ENCODE measurements around the gene FHL2.
A peak's percentile ranks its signal among the peaks of the same experiment; 100 is the strongest.
"Not testable (repeated sequence)": the region's sequence is repeated elsewhere in the genome, so short reads cannot be mapped to it uniquely, and the experiment has no call there.

Gene FHL2

DNA sequence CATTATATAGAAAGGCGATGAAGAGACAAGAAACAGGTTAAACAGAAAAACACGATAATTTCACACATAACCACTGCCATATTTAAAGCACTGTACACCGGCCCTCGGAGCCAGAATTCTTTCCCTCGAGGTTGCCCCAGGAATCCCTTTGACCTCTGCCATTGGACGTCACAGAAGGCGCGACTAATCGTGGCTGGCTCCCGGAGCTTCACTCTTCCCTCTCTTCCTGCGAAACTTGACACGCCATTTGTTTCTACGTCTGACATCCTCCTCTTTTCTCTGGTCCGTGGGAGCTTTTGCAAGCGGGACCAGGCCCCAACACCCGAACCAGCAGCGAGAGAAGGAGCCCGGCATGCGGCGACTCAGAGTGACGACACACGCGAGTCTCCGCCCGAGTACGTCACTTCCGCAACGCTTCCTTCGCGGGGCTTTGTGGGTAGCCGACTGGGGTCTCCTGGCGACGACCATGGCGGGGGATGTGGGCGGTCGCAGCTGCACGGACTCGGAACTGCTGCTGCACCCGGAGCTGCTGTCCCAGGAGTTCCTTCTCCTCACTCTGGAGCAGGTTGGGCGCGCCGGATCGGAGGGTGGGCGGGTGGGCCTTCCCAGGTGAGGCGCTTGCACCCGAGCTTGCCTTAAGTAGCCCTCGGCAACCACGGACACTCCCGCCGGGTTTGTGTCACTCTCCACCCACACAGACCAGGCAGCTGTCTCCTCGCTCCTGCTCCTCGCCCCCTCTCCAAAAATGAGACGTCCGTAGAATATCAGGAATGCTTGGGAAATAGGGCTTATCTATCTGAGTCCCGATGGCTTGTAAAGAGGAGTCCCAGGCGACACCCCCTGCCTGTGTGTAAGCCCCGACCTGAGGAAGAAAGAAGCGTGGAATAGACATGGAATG lies 61.5 kb downstream of the FHL2 start, which contains the start of gene C2orf49:
Gene C2orf49 (plus strand): TSS at position 419 of the 898 bp plus-strand sequence. CDS start 48 bp downstream, at position 467.
- peak; percentile 82 for DNase-seq (ENCODE audit: low read depth)

- DNase-seq (ENCODE audit: low read depth), result no peak
These were observed 62.1 kb downstream of the FHL2 start for GRCh38 chr2:105336786-105337121.

DNA sequence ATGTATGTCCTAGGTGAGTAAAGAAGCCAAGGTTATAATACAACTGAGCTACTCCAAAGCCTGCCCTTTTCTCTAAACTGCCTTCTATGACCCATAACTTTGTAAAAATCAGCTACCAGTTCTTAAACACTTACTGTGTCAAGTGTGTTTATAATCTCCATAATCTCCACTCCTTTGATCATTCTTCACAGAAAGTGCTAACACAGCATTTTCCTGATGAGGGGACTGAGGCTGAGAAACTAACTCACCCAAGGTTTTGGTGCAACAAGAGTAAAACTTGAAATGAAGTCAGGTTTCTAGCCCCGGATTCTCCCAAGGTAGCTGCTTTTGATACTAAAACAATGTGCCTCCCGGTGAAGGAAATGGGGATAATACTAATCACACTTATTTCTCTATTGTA lies 63.4 kb downstream of the FHL2 start:
- no peak for DNase-seq (ENCODE audit: low read depth)

- DNase-seq (ENCODE audit: low read depth), result no peak
These were observed 64.6 kb downstream of the FHL2 start for GRCh38 chr2:105334211-105334610.

DNA sequence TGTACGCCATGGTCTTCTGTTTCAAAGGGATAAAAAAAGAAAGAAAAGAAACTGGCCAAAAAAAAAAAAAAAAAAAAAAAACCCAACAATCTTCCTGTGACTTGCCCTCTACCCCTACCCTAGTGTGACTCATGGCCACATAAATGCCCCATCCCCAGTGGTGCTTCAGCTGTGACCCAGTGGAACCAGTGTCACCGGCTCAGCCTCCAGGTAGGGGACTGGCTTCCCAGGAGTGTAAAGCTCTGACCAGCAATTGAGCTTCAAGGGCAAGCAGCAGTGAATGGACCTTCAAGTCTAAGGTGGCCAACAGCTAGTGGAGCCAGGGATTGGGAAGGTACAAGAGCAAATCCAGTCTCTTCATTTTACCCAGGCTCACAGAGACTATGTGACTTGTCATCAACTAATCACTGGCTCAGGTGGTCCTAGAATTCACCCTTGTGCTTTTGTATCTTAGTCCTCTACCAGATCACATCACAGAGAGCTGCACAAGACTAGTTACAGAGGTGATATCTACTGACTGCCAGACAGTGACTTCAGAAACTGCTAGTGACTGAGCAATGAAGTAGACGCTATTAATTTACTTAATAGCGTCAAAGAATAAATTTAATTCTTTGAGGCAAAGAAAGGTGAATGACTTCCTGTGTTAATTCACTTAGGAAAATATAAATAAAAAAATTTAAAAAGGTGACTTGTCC lies 68.0 kb downstream of the FHL2 start:
- DNase-seq (ENCODE audit: low read depth), result no peak

DNA sequence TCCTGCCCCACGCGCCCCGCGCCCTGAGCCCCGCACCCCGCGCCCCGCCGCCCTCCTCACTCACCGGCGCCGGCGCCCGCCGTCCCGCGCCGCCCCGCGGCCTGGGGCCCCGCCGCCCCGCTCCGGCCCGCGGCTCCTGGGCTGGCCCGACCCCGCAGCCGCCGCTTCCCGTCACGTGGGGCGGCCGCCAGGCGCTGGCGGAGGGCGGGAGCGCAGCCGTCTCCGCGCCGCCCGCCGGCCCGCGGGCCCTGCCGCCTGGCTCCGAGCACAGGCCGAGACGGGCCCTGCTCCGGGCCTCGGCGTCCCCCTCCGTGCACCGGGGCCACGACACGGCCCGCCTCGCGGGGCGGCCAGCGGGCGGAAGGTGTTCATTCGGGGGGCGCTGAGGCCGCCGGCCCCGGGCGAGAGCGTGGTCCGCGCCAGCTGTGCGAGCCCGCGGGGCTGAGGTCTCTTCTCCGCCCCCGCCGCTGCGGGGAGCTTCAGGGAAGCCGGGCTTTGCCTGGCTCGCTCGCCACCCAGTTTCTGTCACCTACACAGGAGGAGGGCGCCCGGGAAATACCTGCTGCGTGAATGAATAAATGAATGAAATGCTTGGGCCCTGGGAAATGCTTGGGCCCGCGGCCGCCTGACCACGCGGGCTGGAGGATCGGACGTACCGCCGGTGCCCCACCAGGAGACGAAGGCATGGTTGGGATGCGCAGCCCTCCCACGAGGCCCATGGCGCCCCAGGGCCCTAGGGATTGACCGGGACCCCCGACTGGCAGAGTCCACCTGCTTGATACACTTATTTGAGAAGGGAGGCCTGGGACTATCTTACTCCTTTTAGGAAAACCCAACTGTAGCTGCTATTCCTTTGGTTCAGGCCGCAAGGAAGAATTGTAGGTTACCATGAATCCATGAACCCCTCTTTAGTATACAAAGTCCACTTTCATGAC lies 69.0 kb downstream of the FHL2 start, which contains the start of gene TGFBRAP1:
Gene TGFBRAP1 (minus strand): TSS at position 175 of the 935 bp plus-strand sequence. CDS start 21,434 bp downstream, outside the sequence.
- peak; percentile 38 for DNase-seq (ENCODE audit: low read depth)

DNA sequence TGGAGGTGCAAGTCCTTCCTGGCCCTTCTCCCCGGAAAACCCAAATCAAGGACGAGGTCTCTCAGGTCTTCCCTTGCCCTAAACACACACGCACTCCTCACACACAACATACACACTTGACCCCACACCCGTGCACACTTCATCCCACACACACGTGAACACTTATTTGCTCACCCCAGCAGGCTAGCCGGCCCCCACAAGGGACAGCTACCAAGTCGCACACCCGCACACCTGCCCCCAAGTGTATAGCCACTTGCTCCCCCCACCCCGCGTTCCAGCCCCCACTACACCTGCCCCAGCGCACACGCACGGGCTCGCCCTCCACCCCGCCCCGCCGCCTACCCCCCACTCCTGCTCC lies 69.7 kb downstream of the FHL2 start:
- DNase-seq (ENCODE audit: low read depth), result no peak

GRCh38 chr2:105328281-105329196 lies 70.3 kb downstream of the FHL2 start:
- no peak for DNase-seq (ENCODE audit: low read depth)

- no peak for DNase-seq (ENCODE audit: low read depth)
These were observed 71.2 kb downstream of the FHL2 start for GRCh38 chr2:105327690-105328089.

- DNase-seq (ENCODE audit: low read depth), result not testable (repeated sequence)
These were observed 71.6 kb downstream of the FHL2 start for GRCh38 chr2:105327271-105327670.

- no peak for DNase-seq (ENCODE audit: low read depth)
These were observed 73.4 kb downstream of the FHL2 start for GRCh38 chr2:105325389-105325963.

DNA sequence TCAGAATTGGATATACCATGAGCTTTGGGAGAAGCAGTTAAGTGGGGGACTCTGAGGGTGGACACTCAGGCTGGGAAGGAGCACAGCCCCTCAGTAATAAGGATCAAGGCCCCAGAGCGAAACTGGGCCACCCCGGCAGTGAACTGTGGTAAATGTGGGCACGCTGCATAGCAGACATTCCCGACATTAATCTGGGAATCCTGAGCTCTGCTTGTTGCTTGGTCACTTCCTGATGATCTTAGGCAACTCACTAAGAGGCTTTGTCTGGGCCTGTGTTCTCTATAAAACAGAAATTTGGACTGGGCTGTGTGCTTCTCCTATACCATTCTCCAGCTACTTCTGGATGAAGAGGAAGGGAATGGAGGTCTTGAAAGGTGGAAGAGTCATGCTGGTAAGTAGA lies 74.1 kb downstream of the FHL2 start:
- DNase-seq (ENCODE audit: low read depth), result no peak

GRCh38 chr2:105324101-105324500 lies 74.8 kb downstream of the FHL2 start:
- DNase-seq (ENCODE audit: low read depth), result no peak

DNA sequence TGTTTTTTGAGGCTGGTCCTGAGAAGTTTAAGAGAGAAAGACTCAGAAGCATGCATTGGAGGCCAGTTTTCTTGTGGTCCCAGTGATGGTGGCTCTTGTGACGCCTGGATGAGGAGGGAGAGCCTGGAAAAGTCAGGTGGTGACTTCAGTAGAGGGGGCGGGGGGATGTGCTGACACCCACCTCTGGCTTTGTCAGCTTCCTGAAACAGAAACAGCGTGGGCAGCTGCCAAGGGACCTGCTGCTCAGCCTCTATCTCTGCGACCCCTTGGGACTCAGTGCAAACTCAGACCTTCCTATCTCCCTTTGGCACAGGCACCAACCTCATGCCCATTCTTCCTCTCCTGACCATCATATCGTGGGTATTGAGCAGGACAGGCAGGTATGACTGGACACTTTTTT lies 75.7 kb downstream of the FHL2 start:
- DNase-seq (ENCODE audit: low read depth), result no peak

GRCh38 chr2:105321875-105322646 lies 76.8 kb downstream of the FHL2 start:
- DNase-seq (ENCODE audit: low read depth), result no peak

DNA sequence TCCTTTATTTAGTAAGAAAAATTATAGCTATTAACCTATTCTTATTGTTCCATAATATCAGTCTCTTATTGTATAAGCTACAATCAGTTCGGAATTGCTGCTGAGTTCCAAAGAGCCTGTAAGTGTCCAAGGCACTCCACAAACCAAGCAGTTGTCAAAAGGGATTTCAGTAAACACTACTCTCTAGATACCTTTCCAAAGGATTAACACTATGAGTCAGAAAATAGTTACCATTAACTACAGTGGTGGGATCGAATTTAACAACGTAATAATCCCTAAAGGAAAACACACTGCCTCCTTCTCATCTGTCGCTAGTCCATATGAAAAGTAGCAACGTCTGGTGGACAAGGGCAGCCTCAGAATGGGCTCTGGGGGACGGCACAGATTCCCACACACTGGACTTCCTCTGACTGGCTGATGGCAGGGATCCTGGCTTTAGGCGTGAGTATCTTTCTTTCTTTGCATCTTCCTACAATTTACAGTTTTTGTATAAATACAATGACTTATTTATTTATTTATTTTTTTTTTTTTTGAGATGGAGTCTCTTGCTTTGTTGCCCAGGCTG lies 78.1 kb downstream of the FHL2 start:
- DNase-seq (ENCODE audit: low read depth), result no peak

DNA sequence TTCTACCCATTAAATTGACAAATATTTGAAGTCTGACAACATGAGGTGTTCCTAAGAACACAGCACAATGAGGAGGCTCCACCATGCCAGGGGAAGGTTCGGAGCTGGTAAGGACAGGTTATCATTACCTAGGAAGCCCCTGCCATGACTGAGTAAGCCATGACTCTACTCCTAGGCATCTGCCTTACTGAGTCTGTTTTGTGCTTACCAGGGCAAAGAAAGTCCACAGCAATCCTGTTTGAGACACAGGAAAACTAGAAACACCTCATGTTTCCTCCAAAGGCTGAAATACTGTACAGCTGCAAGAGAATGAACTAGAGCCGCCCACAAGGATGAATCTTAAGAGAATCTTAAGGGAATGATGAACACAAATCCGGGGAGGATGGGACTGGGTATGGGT lies 80.9 kb downstream of the FHL2 start:
- DNase-seq (ENCODE audit: low read depth), result no peak

- DNase-seq (ENCODE audit: low read depth), result no peak
These were observed 83.5 kb downstream of the FHL2 start for GRCh38 chr2:105315314-105315713.

DNA sequence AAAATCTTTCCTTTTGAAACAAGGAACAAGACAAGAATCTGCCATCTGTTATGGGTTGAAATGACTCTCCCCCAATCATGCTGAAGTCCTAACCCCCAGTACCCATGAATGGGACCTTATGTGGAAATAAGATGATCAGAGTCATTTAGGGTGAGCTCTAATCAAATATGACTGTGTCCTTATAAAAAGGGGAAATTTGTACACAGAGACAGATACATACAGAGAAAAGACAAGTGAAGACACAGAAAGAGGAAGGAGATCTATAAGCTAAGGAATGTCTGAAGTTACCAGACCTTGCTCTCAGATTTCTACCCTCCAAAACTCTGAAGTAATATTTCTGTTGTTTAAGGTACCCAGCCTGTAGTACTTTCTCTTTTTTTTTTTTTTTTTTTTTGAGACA lies 85.0 kb downstream of the FHL2 start:
- no peak for DNase-seq (ENCODE audit: low read depth)

All from T follicular helper cell (primary cell).